GM12892 (cell line): ENCODE measurements around the gene INPP4B.

Experiments used
- POLR2A ChIP-seq: IDR thresholded peaks from 2 replicates; pipeline ENCODE4 v1.6.1; 2011; ENCODE audit warnings: low read depth, low read length, control low read depth
- POLR2AphosphoS5 ChIP-seq: IDR thresholded peaks from 2 replicates; pipeline ENCODE4 v1.6.1; 2011; ENCODE audit warnings: low read depth, low read length, control low read depth
- TAF1 ChIP-seq: IDR thresholded peaks from 2 replicates; pipeline ENCODE4 v1.6.1; 2011; ENCODE audit warnings: low read depth, mild to moderate bottlenecking, control low read depth, low read length, borderline replicate concordance

GRCh38 chr4:141977433-141977832, 868.7 kb downstream of the INPP4B start:
- TF ChIP-seq TAF1 (no peak), POLR2A (no peak), POLR2AphosphoS5 (no peak)
